NCI-H748 (cell line): ENCODE data around the gene NAT9.

Experiments used
- DNase-seq: peaks from one replicate; lab custom pipeline; 2025; ENCODE audit not compliant: unreplicated experiment; lab: John Stamatoyannopoulos, UW

The NAT9 gene

GRCh38 chr17:74806334-74806733 is 30.2 kb upstream of the NAT9 start:
- DNase-seq: no peak

GRCh38 chr17:74805591-74805991 is 29.4 kb upstream of the NAT9 start:
- no peak for DNase-seq

DNA sequence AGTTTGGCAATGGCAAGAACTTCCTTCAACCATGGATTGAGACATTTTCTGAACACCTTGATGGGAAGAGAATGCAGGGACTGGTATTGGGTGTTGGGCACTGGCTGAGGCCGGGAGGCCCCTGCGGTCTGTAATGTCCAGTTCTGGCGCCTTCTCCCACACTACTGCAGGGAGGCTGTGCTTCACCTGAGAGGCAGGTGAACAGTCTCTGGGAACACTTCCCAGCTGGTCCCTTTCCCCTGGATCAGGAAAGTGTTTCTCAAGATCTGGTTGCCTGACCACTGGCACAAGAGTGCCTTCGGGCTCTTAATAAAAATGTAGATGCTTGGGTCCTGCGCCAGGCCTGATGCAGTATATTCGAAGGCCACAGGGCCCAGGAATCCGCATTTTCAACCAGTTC is 28.5 kb upstream of the NAT9 start:
- DNase-seq: no peak

GRCh38 chr17:74803971-74804370 is 27.8 kb upstream of the NAT9 start:
- DNase-seq: no peak

DNA sequence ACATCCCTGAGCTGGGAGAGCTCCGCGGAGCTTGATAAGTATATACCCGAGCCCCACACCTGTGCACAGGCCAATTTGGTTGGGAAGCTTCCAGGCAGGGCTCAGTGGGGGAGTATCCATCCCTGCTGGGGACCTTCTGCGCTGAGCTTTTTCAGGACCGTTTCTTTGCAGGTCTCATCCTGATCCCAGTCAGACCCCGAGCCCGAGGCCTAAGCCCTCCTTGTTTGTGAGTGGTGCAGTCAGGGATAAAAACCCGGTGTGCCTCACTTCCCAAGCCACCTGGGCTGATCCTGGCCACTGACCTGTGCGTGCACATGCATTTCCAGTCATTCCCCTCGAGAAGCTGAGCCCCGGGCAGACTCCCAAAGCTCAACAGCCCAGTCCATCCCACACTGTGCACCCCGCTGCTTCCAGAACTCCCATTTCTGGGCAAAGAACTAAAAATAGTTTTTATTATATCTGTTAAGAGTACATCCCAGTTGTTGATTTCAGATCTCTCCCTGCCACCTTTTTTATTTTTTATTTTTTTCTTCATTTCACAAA is 27.3 kb upstream of the NAT9 start:
- DNase-seq: no peak

DNA sequence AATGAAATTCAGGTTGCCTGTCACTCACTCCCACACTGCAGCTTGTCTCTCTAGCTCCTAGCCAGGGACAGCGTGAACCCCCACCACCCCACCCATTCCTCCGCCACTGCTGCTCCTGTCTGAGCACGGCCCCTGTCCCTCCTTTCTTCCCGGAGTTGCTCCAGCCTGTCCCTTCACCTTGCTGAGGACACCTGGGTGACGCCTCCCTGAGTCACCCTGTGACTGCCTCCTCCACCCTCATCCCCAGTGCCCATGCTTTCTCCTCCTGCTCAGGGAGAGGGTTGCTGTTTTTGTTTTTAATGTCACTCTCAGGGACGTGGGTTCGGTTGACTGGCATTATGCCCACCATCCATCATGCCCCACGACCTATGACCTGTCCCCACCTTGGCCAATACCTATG is 25.8 kb upstream of the NAT9 start:
- no peak for DNase-seq

DNA sequence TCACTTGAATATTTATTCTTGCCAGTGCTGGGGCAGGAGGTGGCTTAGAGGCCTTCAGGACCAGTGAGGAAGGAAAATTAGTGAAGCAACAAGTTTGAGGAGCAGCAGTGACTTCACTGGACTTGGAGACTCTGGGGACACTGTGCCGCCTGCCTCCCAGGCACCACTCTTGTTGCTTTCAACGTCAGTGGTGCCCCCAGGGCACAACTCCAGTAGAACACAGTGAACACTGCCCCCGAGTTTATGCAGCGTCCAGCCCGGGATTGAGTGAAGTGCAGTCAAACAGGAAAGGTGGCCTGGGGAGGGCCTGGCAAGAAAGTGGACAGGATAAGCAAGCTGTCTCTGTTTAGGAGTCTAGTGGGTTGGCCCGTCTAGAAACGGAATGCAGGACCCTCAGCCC is 24.4 kb upstream of the NAT9 start:
- DNase-seq: no peak

GRCh38 chr17:74799097-74799496 is 23.0 kb upstream of the NAT9 start:
- DNase-seq: no peak

DNA sequence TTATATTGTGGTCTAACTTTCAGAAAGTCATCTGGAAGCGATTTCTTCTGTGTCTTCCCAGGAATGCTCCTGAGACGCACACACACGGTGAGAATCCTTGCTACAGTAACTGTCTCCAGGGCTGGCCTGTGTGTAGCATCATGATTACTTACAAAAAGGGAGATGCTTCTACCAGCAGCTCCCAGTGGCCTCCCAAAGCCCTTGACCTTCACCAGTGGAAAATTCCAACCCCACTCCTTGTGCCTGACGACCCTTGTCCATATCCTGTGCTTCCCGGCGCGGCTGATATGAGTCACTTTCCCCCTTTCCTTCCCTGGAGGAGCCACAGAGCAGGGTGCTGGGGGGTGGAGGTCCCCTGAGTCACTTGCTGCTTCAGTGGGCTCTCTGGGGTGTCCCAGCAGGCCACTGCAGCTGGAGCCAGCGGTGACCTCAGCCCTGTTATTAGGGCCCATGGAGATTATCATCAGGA is 22.1 kb upstream of the NAT9 start:
- no peak for DNase-seq

- DNase-seq: no peak
These were observed 21.7 kb upstream of the NAT9 start for GRCh38 chr17:74797824-74798223.

DNA sequence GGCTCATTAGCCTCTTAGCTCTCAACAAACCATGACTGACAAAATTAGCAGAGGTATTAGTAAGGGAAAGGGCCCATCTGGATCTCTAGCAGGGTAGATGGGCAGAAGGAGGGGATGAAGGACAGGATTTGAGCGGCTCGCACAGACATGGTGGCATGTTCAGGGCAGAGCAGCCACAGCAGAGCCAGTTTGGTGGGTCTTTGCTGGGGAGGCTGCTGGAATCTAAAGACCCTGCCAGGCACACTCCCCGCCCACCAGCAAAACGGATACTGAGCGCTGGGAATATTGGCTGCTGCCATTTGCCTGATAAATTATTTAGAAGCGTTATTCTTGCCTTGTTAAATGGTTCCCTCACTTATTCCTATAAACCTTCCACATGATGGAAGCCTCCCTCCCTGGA is 20.7 kb upstream of the NAT9 start:
- DNase-seq: no peak

GRCh38 chr17:74796211-74796610 is 20.1 kb upstream of the NAT9 start:
- no peak for DNase-seq

GRCh38 chr17:74795327-74796020 is 19.3 kb upstream of the NAT9 start:
- DNase-seq: no peak

GRCh38 chr17:74792586-74793105 is 16.5 kb upstream of the NAT9 start:
- DNase-seq: no peak

DNA sequence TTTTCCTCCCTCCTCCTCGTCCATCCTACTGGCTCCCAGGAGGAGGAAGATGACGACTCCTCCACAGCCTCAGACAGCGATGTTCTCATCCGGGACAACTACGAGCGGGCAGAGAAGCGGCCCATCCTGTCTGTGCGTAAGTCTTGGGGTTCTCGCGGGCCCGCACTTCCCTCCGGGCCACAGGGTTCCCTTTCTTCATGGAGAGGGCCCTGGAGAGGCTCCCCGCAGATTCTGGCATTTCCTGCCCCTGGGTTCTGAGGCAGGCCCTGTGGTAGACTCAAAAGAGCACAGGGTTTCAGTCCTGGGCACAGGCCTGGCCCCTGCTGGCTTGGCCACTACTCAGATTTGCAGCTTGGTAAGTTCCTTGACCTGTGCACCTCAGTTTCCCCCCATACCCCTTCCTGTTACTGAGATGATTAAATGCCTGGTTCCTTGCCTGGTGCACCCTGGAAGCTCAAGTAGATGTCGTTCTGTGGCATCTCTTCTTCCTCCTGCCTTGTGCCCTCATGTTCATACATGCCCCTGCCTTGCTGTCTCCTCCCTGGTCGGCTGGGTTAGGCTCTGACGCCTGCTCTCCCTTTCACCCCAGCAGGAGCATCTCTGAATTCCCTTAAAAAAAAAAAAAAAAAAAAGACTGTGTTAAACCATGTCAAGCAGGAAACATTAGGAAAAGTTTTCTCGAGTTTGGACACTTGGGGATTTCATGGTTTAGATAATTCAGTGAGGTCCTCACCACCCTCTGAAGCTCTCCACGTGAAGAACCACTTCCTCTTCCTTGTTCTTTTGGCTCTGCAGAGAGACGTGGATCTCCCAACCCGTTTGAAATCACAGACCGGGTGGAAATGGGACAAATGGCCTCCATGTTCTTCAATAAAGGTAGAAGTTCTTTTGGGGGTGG is 14.3 kb upstream of the NAT9 start:
- no peak for DNase-seq

DNA sequence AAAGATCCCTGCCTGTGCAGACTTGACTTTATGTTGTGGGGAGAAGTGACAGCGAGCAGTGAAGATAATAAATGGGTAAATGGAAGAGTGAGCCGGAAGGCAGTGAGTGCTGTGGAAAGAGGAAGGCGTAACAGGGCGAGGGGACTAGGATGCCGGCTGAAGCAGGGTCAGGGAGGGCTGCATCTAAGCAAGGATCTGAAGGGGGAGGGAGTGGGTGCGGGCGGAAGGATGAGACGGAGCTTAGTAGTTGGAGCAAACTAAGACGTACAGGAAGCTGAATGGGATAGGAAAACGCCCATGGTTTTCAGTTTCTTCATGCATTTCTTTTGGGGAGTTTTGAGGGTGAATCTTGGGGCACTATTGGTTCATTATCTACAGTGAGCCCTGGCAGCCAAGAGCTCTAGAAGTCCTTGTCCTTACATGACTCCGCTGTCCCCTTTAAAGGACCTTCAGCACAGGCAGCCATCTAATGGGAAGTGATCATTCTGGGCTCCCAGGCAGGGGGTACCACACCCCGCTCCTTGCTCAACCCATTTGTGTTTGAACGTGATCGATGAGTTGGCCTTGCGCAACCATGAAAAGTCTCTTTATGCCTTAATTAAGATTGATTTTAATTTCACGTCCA is 10.4 kb upstream of the NAT9 start:
- no peak for DNase-seq

DNA sequence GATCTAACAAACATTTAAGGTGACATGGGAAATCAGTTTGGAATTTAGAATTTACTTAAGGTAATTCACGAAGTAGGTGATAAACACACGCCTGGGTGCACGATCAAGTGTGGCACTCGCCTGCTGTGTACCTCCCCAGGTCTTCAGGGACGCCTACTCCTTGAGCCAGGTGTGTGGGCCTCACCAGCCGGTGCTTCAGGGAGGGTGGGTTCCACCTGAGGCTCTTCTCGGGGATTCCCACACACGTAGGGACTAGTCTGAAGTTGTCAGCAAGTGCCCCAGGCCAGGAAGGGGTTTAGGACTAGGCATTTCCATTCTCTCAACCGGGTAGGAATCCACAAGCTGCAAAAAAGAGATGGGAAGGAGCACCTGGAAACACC is 9.8 kb upstream of the NAT9 start:
- no peak for DNase-seq

- DNase-seq: no peak
These were observed 9.2 kb upstream of the NAT9 start for GRCh38 chr17:74785096-74785980.

DNA sequence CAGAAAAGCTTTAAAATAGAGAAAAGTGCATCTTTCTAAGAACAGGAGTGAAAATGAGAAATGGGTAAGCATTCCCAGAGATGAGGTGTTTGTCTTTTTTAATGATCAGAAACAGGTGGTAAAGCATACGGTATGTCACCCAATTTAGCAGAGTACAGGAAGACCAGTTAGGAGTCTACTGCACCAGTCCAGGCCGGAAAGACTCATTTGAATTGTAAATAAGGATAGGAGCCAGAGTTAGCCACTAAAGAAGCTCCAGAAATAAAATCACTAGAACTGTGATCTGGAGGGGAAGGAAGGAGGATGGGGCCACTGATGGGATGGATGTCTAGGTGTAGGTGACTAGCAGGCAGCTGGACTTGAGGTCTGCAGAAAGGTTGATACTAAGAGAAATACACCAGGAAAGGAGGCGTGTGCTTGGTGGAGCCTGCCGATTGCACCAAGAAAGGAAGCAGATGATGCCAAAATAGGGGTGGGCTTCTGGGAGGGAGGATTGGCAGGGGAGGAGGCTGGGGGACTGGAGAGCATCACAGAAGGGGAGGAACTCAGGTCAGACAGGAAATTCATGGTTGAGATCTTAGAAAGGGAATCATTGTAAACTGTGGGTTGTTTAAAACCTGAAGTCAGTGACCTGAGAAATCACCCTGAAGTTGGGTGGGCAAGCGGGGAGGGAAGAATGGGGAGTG is 8.1 kb upstream of the NAT9 start:
- no peak for DNase-seq

- no peak for DNase-seq
These were observed 6.4 kb upstream of the NAT9 start for GRCh38 chr17:74782571-74782970.
